PC-3 (cell line): ENCODE data around the gene BNIPL. TPM values are rescaled to one million over a fixed set of nuclear protein-coding genes. Genes with fewer than 3 reads are reported as not detected.

Experiments
- ATAC-seq: fragments of 200-7000 bp; cut with Tn5 transposase; 2 replicates; pipeline ENCODE4 v1.9.1; 2020; ENCODE audit warnings: mild to moderate bottlenecking, moderate library complexity
- BruUV-seq: library from RNA; stranded (reverse); fragments of 400-500 nt; replicated peaks from 2 replicates; lab custom pipeline; 2021; lab: Mats Ljungman, UMichigan
- CTCF ChIA-PET: fragments of 300-600 bp; sonication (Branson Sonifier 250); formaldehyde crosslinking; loops from one replicate; lab custom pipeline; 2022; ENCODE audit warnings: antibody characterized with exemption; lab: Charles Lee
- POLR2A ChIA-PET: fragments of 300-600 bp; sonication (Branson Sonifier 250); formaldehyde crosslinking; loops from one replicate; lab custom pipeline; 2022; ENCODE audit warnings: antibody characterized with exemption; ENCODE audit not compliant: unreplicated experiment; lab: Charles Lee
- DNase-seq: peaks from one replicate; pipeline ENCODE4 v3.0.0-alpha.2; 2015
- H2AFZ ChIP-seq: fragments of 300-600 bp; sonication (generic); 2 replicates; pipeline ENCODE4 v1.6.0; 2016; ENCODE audit warnings: antibody characterized with exemption, low read length
- H3F3A ChIP-seq: fragments of 300-600 bp; sonication (generic); one replicate; pipeline ENCODE4 v1.6.0; 2017; ENCODE audit warnings: antibody characterized with exemption, low read length, control low read depth, mild to moderate bottlenecking; ENCODE audit not compliant: unreplicated experiment
- H3K27ac ChIP-seq: fragments of 300-600 bp; sonication (generic); 2 replicates; pipeline ENCODE4 v1.5.1; 2016; ENCODE audit warnings: mild to moderate bottlenecking, low read length
- H3K27me3 ChIP-seq: fragments of 300-600 bp; sonication (generic); 2 replicates; pipeline ENCODE4 v1.6.1; 2016; ENCODE audit warnings: low read length, mixed read lengths
- H3K36me3 ChIP-seq: fragments of 300-600 bp; sonication (generic); 2 replicates; pipeline ENCODE4 v1.6.1; 2016; ENCODE audit warnings: low read depth, mixed run types, low read length, mixed read lengths
- H3K4me1 ChIP-seq: fragments of 300-600 bp; sonication (generic); 2 replicates; pipeline ENCODE4 v1.5.1; 2016; ENCODE audit warnings: low read length; ENCODE audit not compliant: insufficient read depth
- H3K4me2 ChIP-seq: fragments of 300-600 bp; sonication (generic); 2 replicates; pipeline ENCODE4 v1.6.0; 2016; ENCODE audit warnings: low read length
- H3K4me3 ChIP-seq: fragments of 300-600 bp; sonication (generic); 2 replicates; pipeline ENCODE4 v1.5.1; 2016; ENCODE audit warnings: mild to moderate bottlenecking, low read length, mixed read lengths
- H3K79me2 ChIP-seq: fragments of 300-600 bp; sonication (generic); 2 replicates; pipeline ENCODE4 v1.6.1; 2017; ENCODE audit warnings: low read length, mixed read lengths
- H3K9ac ChIP-seq: fragments of 300-600 bp; sonication (generic); 2 replicates; pipeline ENCODE4 v1.6.0; 2016; ENCODE audit warnings: mild to moderate bottlenecking, low read length
- H3K9me2 ChIP-seq: fragments of 300-600 bp; sonication (generic); replicated peaks from 2 replicates; pipeline ENCODE4 v1.6.1; 2016; ENCODE audit warnings: mixed run types, low read length, mixed read lengths
- H3K9me3 ChIP-seq: fragments of 300-600 bp; sonication (generic); 2 replicates; pipeline ENCODE4 v1.6.1; 2016; ENCODE audit warnings: low read length, mixed read lengths
- H4K20me1 ChIP-seq: fragments of 300-600 bp; sonication (generic); 2 replicates; pipeline ENCODE4 v1.6.1; 2016; ENCODE audit warnings: low read length, mixed read lengths
- EZH2 ChIP-seq: fragments of 300-600 bp; sonication (generic); IDR thresholded peaks from one replicate; pipeline ENCODE4 v1.6.1; 2017; ENCODE audit warnings: antibody characterized with exemption, mild to moderate bottlenecking, low read length; ENCODE audit not compliant: unreplicated experiment
- EZH2phosphoT487 ChIP-seq: fragments of 300-600 bp; sonication (generic); IDR thresholded peaks from 2 replicates; pipeline ENCODE4 v1.6.1; 2018; ENCODE audit warnings: mild to moderate bottlenecking, antibody characterized with exemption, low read length, borderline replicate concordance
- intact Hi-C: fragments of 100-400 bp; cut with micrococcal nuclease; formaldehyde crosslinking; loops from 2 replicates; pipeline ENCODE4 v1.9.0; 2023
- total RNA-seq: library from RNA; depleted of rRNA; stranded (reverse); fragments of >200 nt; gene quantifications from 2 replicates; pipeline ENCODE4 v1.2.3, GENCODE V29; 2014
- TF ChIP-seq, protein P1 (sequence below): fragments of 300-600 bp; sonication (generic); conservative IDR thresholded peaks from 2 replicates; pipeline ENCODE4 v1.5.1; 2017; ENCODE audit warnings: antibody characterized with exemption, low read depth, mild to moderate bottlenecking, low read length

The BNIPL gene
- total RNA-seq, 1 experiment from 2014 or later = 0.51 TPM

- intact Hi-C loops = loop anchor here (2.0 to 10.0 kb wide), 2 partner anchors 18 to 432 kb away; no protein-coding TSS in a partner anchor
- BruUV-seq = no TSS peak
- H3K79me2 ChIP-seq = no peaks in the 10 kb centered on the region
These were observed 39.1 kb upstream of the BNIPL start for GRCh38 chr1:150997126-150997872.

GRCh38 chr1:150997949-150998348 lies 38.4 kb upstream of the BNIPL start:
- peak; percentile 62 for ATAC-seq
- no peaks in the 10 kb centered on the region for H3K9me3 ChIP-seq
- H3K4me3 ChIP-seq = no peak overlapping the region
- H2AFZ ChIP-seq = no peak overlapping the region
- CTCF ChIA-PET = interaction anchor here (0.5 to 1.3 kb wide), 2 partner anchors 9 to 433 kb away, joined by 5 read pairs; partner anchors contain the start of gene MINDY1
- H3K36me3 ChIP-seq = no peaks in the 10 kb centered on the region
- no peak overlapping the region for H3K9ac ChIP-seq
- H4K20me1 ChIP-seq = no peaks in the 10 kb centered on the region
- no peak overlapping the region for H3K4me2 ChIP-seq
- no peaks in the 10 kb centered on the region for H3K27me3 ChIP-seq
- H3K4me1 ChIP-seq = peaks cover 22% of the 10 kb centered on the region
- intact Hi-C loops = loop anchor here (2.0 to 10.0 kb wide), 2 partner anchors 19 to 433 kb away; no protein-coding TSS in a partner anchor
- no TSS peak for BruUV-seq
- no peaks in the 10 kb centered on the region for H3F3A ChIP-seq
- DNase-seq = peak; percentile 76
- H3K9me2 ChIP-seq = no peaks in the 10 kb centered on the region
- TF ChIP-seq EZH2 (no peak), EZH2phosphoT487 (no peak)
- TF ChIP-seq, protein P1, sequence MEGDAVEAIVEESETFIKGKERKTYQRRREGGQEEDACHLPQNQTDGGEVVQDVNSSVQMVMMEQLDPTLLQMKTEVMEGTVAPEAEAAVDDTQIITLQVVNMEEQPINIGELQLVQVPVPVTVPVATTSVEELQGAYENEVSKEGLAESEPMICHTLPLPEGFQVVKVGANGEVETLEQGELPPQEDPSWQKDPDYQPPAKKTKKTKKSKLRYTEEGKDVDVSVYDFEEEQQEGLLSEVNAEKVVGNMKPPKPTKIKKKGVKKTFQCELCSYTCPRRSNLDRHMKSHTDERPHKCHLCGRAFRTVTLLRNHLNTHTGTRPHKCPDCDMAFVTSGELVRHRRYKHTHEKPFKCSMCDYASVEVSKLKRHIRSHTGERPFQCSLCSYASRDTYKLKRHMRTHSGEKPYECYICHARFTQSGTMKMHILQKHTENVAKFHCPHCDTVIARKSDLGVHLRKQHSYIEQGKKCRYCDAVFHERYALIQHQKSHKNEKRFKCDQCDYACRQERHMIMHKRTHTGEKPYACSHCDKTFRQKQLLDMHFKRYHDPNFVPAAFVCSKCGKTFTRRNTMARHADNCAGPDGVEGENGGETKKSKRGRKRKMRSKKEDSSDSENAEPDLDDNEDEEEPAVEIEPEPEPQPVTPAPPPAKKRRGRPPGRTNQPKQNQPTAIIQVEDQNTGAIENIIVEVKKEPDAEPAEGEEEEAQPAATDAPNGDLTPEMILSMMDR = no peak
- POLR2A ChIA-PET = interaction anchor here (0.6 kb wide), 1 partner anchor 679 kb away, joined by 15 read pairs; no protein-coding TSS in a partner anchor
- H3K79me2 ChIP-seq = no peaks in the 10 kb centered on the region
- H3K27ac ChIP-seq = peak overlapping the region; percentile 52

More at GRCh38 chr1:150997126-150997872, 39.1 kb upstream of the BNIPL start:
- ATAC-seq (no peak), DNase-seq (no peak)
- peak overlapping the region; percentile 52; the same call in 1 of the 2 replicates for H3K27ac ChIP-seq
- no peak overlapping the region for H2AFZ ChIP-seq
- H3K27me3 ChIP-seq = no peaks in the 10 kb centered on the region
- H3K36me3 ChIP-seq = no peaks in the 10 kb centered on the region
- no peaks in the 10 kb centered on the region for H3K9me3 ChIP-seq
- H3K4me2 ChIP-seq = no peak overlapping the region
- ChIA-PET CTCF (interaction anchor here (0.7 to 1.7 kb wide), 3 partner anchors 9 to 51 kb away, joined by 5 to 17 read pairs (median 5); partner anchors contain the start of gene MINDY1), POLR2A (interaction anchor here (0.7 kb wide), 1 partner anchor 211 kb away, joined by 4 read pairs; no protein-coding TSS in a partner anchor)
- no peak overlapping the region for H3K4me3 ChIP-seq
- TF ChIP-seq EZH2 (no peak), EZH2phosphoT487 (no peak)
- TF ChIP-seq, protein P1 = no peak
- no peaks in the 10 kb centered on the region for H3K9me2 ChIP-seq
- H4K20me1 ChIP-seq = no peaks in the 10 kb centered on the region
- no peak overlapping the region for H3K9ac ChIP-seq
- peaks cover 22% of the 10 kb centered on the region for H3K4me1 ChIP-seq
- H3F3A ChIP-seq = no peaks in the 10 kb centered on the region
